GM20000 (cell line): ENCODE measurements around the gene DPF3.

Experiments
- DNase-seq: peaks from one replicate; pipeline ENCODE4 v3.0.0; 2012; ENCODE audit warnings: low spot score
- CTCF ChIP-seq: IDR thresholded peaks from 2 replicates; pipeline ENCODE4 v1.5.1; 2012; ENCODE audit warnings: mild to moderate bottlenecking, control low read depth; ENCODE audit errors: extremely low read depth, missing control alignments

DPF3 gene

GRCh38 chr14:72666610-72667009 is 227.3 kb downstream of the DPF3 start:
- no peak for TF ChIP-seq CTCF

GRCh38 chr14:72665259-72665658 is 228.6 kb downstream of the DPF3 start:
- no peak for DNase-seq
- TF ChIP-seq CTCF: no peak

More at GRCh38 chr14:72666610-72667009, 227.3 kb downstream of the DPF3 start:
- no peak for DNase-seq

- TF ChIP-seq CTCF: no peak
- no peak for DNase-seq
These were observed 229.2 kb downstream of the DPF3 start for GRCh38 chr14:72664651-72665050.

GRCh38 chr14:72663956-72664650 is 229.8 kb downstream of the DPF3 start:
- no peak for DNase-seq
- TF ChIP-seq CTCF: no peak

GRCh38 chr14:72663076-72663487 is 230.8 kb downstream of the DPF3 start:
- DNase-seq: no peak
- no peak for TF ChIP-seq CTCF

GRCh38 chr14:72662214-72662613 is 231.7 kb downstream of the DPF3 start:
- no peak for TF ChIP-seq CTCF
- no peak for DNase-seq

GRCh38 chr14:72657214-72657921 is 236.5 kb downstream of the DPF3 start:
- no peak for DNase-seq
- no peak for TF ChIP-seq CTCF
